NCI-H2081 (cell line): ENCODE data around the gene CDSN.
"Not testable (repeated sequence)": the region's sequence is repeated elsewhere in the genome, so short reads cannot be mapped to it uniquely, and the experiment has no call there.

Source experiments
- DNase-seq, 2 experiments: peaks; one replicate each; lab custom pipeline; 2025; lab: John Stamatoyannopoulos, UW

The CDSN gene

GRCh38 chr6:31087494-31088089 is 32.7 kb downstream of the CDSN start:
- peak; percentile 72 to 78 for DNase-seq

GRCh38 chr6:31086788-31087440 is 33.3 kb downstream of the CDSN start:
- DNase-seq, result no peak

GRCh38 chr6:31083742-31084354 is 36.4 kb downstream of the CDSN start:
- peak in 1 of 2 experiments; percentile 11 for DNase-seq

- DNase-seq, result no peak
Observed at GRCh38 chr6:31081872-31082271, 38.4 kb downstream of the CDSN start.

DNA sequence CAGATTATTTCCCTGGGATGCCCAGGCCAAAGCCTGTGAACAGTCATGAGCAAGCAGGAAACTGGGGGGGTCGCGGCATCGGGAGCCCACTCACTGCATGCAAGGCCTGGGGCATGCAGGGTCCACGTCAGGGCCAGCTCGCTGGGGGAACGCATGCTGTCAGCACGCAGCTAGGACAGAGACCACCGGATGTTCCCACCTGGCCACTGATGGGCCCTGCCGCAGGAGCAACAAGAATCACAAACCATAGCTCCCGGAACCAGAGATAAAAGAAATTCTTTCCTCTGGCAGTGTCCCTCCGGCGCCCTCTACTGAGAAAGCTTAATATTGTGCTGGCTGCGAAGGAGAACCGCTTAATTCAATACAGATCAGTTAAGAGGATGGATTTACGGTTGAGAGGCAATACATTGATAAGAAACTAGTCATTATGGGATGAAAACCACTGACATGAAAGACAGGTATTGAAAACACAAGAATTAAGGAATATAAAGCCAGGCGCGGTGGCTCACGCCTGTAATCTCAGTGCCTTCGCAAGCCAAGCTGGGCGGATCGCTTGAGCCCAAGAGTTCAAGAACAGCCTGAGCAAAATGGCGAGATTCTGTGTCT is 40.5 kb downstream of the CDSN start:
- peak; percentile 73 to 75 for DNase-seq

- DNase-seq, result peak in 1 of 2 experiments; percentile 22
Observed at GRCh38 chr6:31076611-31077010, 43.6 kb downstream of the CDSN start.

DNA sequence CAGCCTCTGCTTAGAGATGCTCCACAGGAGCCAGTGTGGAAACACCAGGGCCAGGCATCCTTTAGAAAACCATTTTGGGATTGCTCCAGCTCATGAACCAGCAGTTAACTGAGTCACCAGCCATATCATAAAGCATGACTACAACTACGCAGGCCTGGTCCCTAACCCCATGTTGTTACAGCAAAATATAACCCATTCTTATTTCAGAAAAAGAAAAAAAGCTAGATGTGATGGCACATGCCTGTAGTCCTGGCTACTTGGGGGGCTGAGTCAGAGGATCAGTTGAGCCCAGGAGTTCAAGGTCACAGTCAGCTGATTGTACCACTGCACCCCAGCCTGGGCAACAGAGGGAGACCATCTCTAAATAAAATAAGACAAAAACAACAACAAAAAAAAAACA is 44.7 kb downstream of the CDSN start:
- DNase-seq, result no peak

- DNase-seq, result no peak
Observed at GRCh38 chr6:31074401-31074800, 45.8 kb downstream of the CDSN start.

DNA sequence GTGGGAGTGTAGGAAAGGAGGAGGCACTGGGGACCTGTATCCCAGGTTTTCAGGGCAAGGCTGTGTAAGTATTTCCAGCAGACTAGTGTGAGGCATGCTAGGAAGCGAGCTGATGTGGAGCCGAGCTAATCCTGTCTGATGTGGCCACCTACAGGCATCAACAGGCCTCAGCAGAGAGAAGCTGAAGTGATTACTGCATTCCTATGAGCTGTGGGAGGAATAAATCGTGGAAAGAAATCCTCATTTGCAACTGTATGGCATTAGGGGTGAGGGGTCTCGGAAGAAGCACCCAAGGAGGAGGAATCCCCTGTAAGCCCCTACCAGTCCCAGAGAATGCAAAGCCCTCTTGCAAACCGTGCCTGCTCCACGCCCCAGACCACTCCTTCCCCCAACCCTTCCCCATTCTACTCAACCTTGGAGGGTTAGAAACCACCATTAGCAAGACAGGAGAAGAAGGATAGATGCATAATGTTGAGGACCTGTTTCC is 49.5 kb downstream of the CDSN start:
- DNase-seq, result peak; percentile 15 to 62

- peak; percentile 24 to 51 for DNase-seq
Observed at GRCh38 chr6:31068669-31069340, 51.4 kb downstream of the CDSN start.

DNA sequence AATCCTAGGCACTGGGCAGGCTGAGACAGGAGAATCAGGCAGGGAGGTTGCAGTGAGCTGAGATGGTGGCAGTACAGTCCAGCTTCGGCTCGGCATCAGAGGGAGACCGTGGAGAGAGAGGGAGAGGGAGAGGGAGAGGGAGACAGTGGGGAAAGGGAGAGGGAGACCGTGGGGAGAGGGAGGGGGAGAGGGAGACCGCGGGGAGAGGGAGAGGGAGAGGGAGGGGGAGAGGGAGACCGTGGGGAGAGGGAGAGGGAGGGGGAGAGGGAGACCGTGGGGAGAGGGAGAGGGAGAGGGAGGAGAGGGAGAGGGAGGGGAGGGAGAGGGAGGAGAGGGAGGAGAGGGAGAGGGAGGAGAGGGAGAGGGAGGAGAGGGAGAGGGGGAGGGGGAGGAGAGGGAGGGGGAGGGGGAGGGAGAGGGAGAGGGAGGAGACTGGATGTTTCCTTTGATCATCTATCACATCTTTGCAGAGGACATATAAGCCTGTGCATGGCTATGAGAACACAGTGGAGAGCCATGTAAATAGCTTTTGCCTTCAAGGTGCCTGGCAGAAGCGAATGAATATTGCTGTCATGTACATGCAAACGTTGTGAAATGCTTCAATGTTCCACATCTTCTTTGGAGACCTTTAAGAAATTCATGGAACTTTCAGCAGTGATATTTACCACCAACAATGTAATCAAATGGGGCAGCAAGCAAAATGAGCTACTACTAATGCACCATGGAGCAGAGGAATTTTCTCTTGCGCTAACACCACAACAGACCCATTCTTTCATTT is 52.2 kb downstream of the CDSN start:
- not testable (repeated sequence) for DNase-seq

DNA sequence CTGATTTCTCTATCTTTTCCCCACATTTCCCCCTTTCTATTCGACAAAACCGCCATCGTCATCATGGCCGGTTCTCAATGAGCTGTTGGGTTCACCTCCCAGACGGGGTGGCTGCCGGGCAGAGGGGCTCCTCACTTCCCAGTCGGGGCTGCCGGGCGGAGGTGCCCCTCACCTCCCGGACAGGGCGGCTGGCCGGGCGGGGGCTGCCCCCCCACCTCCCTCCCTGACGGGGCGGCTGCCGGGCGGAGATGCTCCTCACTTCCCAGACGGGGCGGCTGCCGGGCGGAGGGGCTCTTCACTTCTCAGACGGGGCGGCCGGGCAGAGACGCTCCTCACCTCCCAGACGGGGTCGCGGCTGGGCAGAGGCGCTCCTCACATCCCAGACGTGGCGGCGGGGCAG is 53.2 kb downstream of the CDSN start:
- not testable (repeated sequence) for DNase-seq

GRCh38 chr6:31065556-31065955 is 54.7 kb downstream of the CDSN start:
- no peak for DNase-seq
